HFFc6 (cell line): ENCODE measurements around the gene ZNF862. TPM values are rescaled to one million over a fixed set of nuclear protein-coding genes. Genes with fewer than 3 reads are reported as not detected.

ENCODE experiments used
- DNase-seq: peaks from one replicate; pipeline ENCODE4 v3.0.0-alpha.2; 2018
- H3K27ac Mint-ChIP-seq: 2 replicates; pipeline ENCODE4 v1.8.0; 2020; ENCODE audit warnings: mild to moderate bottlenecking, mixed read lengths
- H3K27me3 Mint-ChIP-seq: 2 replicates; pipeline ENCODE4 v1.8.0; 2021; ENCODE audit warnings: mild to moderate bottlenecking, moderate library complexity, mixed read lengths; ENCODE audit not compliant: insufficient read depth
- H3K36me3 Mint-ChIP-seq: 2 replicates; pipeline ENCODE4 v1.8.0; 2021; ENCODE audit warnings: low read depth, mixed read lengths
- H3K4me1 Mint-ChIP-seq: 2 replicates; pipeline ENCODE4 v1.8.0; 2020; ENCODE audit warnings: low read depth, mixed read lengths
- H3K4me3 Mint-ChIP-seq: 2 replicates; pipeline ENCODE4 v1.8.0; 2020; ENCODE audit warnings: mild to moderate bottlenecking, moderate library complexity, mixed read lengths
- H3K9me3 Mint-ChIP-seq: 2 replicates; pipeline ENCODE4 v1.8.0; 2020; ENCODE audit warnings: mild to moderate bottlenecking, mixed read lengths
- CTCF ChIP-seq: fragments of 200-600 bp; sonication (generic); IDR thresholded peaks from 2 replicates; pipeline ENCODE4 v1.5.0; 2021; ENCODE audit warnings: antibody characterized with exemption, mild to moderate bottlenecking
- total RNA-seq, 6 experiments: library from RNA; stranded (reverse); fragmentation: NEBNext Ultra II Directional; extraction: Animal tissue kit (Norgen Biotek cat#: 25700); gene quantifications; 2 replicates in 1 of 6; 3 replicates in 5 of 6; pipeline ENCODE4 v1.2.3, GENCODE V29; 2021

The ZNF862 gene
- total RNA-seq, 6 experiments from 2014 or later = 5.2 to 8.2 (median 6.9) TPM

DNA sequence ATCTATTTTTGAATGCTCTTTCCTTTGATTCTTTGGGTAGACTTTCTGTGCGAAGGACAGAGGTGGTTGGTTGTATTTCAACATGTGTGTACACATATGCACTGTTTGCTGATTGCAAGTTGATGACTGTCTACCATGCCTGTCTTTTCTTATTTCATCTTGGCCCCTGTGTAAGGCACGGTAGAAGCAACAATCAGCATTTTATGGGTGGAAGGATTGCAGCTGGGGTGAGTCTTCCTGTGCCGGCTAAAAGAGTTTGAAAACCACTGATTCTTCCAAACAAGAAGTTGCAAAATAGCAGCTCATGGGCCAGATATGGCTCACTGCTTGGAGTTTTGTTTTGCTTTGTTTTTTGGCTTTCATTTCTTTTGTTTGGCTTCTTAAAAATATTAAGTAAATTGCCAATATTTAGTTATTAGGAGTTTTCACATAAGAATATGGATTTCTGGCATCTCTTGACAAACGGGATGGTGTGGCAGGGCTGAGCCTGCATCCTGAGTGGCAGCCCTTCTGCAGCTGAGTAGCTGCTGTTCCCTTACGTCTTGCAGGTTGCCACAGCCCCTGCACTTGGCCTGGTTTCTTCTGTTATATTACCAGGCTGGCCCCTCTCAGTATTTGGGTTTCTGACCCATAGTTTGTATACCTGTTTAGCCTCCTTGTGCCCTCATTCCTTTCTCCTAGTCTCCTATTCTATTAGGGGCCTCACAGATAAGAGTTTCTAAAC, 7.2 kb downstream of the ZNF862 start:
- Mint-ChIP-seq H3K9me3 (no peaks in the 10 kb centered on the region), H3K4me1 (no peaks in the 10 kb centered on the region), H3K4me3 (no peak overlapping the region), H3K27me3 (no peaks in the 10 kb centered on the region; the same call in 1 of the 2 replicates), H3K36me3 (no peaks in the 10 kb centered on the region), H3K27ac (no peak overlapping the region)
- no peak for DNase-seq
- no peak for TF ChIP-seq CTCF

DNA sequence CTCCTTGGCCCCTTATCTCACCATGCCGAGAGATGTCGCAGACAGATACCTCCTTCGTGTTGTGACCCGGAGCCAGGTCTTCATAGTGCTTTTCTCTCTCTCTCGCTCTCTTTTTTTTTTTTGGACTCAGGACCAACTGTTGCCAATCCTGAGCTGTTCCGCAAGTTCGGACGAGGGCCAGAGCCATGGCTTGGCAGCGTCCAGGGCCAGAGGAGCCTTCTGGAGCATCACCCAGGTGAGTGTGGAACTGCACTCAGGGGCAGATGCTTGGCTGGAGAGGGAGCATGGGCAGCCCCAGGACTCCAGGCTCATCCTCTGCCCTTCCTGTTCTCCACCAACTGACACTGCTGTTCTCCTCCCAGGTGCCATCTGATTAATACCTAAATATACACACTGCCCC, 7.8 kb downstream of the ZNF862 start:
- no peak overlapping the region for H3K27ac Mint-ChIP-seq
- H3K4me3 Mint-ChIP-seq = no peak overlapping the region
- TF ChIP-seq CTCF = no peak
- H3K4me1 Mint-ChIP-seq = no peaks in the 10 kb centered on the region
- no peaks in the 10 kb centered on the region for H3K36me3 Mint-ChIP-seq
- H3K27me3 Mint-ChIP-seq = no peaks in the 10 kb centered on the region; the same call in 1 of the 2 replicates
- DNase-seq = no peak
- H3K9me3 Mint-ChIP-seq = no peaks in the 10 kb centered on the region

- H3K9me3 Mint-ChIP-seq = no peaks in the 10 kb centered on the region
- no peak overlapping the region for H3K4me3 Mint-ChIP-seq
- no peaks in the 10 kb centered on the region for H3K4me1 Mint-ChIP-seq
- TF ChIP-seq CTCF = no peak
- no peak for DNase-seq
- H3K36me3 Mint-ChIP-seq = no peaks in the 10 kb centered on the region
- H3K27ac Mint-ChIP-seq = no peak overlapping the region
- no peaks in the 10 kb centered on the region; the same call in 1 of the 2 replicates for H3K27me3 Mint-ChIP-seq
Measured at GRCh38 chr7:149846436-149847046, 8.4 kb downstream of the ZNF862 start.

DNA sequence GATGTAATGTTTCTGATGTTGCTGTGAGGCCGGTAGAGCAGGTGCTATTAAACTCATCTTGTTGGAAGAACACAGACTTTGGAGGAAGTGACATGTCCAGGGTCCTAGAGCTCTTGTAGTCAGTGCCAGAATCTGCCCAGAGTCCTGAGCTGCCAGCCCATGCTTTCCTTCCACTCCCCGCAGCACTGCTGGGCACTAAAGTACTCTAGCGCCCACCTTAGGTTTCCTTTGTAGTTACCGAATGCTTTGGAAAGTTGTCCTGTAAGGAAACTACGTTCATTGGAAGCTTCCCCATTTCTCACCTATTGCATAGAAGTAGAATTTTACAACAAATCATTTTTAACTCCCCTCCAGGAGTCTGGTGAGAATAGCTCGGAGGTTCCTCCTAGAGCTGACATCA, 11.0 kb downstream of the ZNF862 start:
- peaks cover 3% of the 10 kb centered on the region; the same call in 1 of the 2 replicates for H3K4me1 Mint-ChIP-seq
- H3K27ac Mint-ChIP-seq = no peak overlapping the region
- no peaks in the 10 kb centered on the region; the same call in 1 of the 2 replicates for H3K27me3 Mint-ChIP-seq
- H3K4me3 Mint-ChIP-seq = no peak overlapping the region
- H3K36me3 Mint-ChIP-seq = 0 out of 2 replicates have a peak, but pooled peaks cover 5% of the 10 kb centered on the region
- no peaks in the 10 kb centered on the region for H3K9me3 Mint-ChIP-seq
- no peak for TF ChIP-seq CTCF
- no peak for DNase-seq

DNA sequence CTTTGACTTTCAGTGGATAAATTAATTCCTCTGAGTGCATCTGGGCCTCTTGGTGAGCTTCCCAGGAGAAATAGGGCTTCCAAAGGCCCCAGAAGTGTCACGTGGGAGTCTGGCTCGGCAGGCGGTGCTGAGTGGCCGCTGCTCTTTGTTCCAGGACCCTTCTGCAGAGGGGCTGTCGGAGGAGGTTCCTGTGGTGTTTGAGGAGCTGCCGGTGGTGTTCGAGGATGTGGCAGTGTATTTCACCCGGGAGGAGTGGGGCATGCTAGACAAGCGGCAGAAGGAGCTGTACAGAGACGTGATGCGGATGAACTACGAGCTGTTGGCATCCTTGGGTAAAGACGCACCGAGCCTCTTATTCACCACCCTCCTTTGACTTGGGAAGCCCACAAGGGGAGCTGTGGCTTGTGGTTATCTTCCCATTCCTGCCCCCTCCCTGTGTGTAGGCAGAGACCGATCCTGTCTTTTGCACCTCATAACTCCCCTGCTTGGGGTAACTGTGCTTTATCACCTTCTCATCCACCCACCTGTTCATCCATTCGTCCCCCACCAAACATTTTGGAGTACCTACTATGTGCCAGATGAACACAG, 11.9 kb downstream of the ZNF862 start:
- no peak for DNase-seq
- Mint-ChIP-seq H3K36me3 (0 out of 2 replicates have a peak, but pooled peaks cover 5% of the 10 kb centered on the region), H3K27ac (no peak overlapping the region), H3K27me3 (no peaks in the 10 kb centered on the region; the same call in 1 of the 2 replicates), H3K4me3 (no peak overlapping the region), H3K9me3 (no peaks in the 10 kb centered on the region), H3K4me1 (peaks cover 13% of the 10 kb centered on the region)
- no peak for TF ChIP-seq CTCF
